Ovary (tissue), 9 donors: ENCODE results near the gene KIZ. TPM values are rescaled to one million over a fixed set of nuclear protein-coding genes. Genes with fewer than 3 reads are reported as not detected.

Experiments used
- DNase-seq, 5 donors: peaks; one replicate each; pipeline ENCODE4 v3.0.0-alpha.2; 2019 to 2020
- H3K27ac ChIP-seq, 2 donors: fragments of 200-600 bp; one replicate each; pipeline versions ENCODE4 v1.5.1 to v1.8.0; 2019 to 2022
- H3K27me3 ChIP-seq: fragments of 200-600 bp; one replicate; pipeline ENCODE4 v1.8.0; 2022
- H3K36me3 ChIP-seq: fragments of 200-600 bp; sonication (generic); one replicate; pipeline ENCODE4 v1.5.1; 2019
- H3K4me1 ChIP-seq: one replicate; pipeline ENCODE4 v1.8.1; 2013; ENCODE audit warnings: mild to moderate bottlenecking, moderate library complexity; ENCODE audit not compliant: insufficient read depth
- H3K4me3 ChIP-seq: fragments of 200-600 bp; sonication (generic); one replicate; pipeline ENCODE4 v1.5.1; 2017
- H3K9me3 ChIP-seq, 2 donors: fragments of 200-600 bp in 1 of 2; sonication (generic) in 1 of 2; one replicate each; pipeline versions ENCODE4 v1.5.1 to v1.8.1; 2013 to 2019; ENCODE audit warnings: mild to moderate bottlenecking in 1 of 2, moderate library complexity in 1 of 2
- CTCF ChIP-seq, 3 donors: fragments of 450-650 bp in 2 of 3; fragments of 200-600 bp in 1 of 3; IDR thresholded peaks; one replicate each; pipeline versions ENCODE4 v1.5.1 to v1.8.0; 2016 to 2022; ENCODE audit warnings: antibody characterized with exemption in 3 of 3, mild to moderate bottlenecking in 1 of 3
- EP300 ChIP-seq: sonication (generic); formaldehyde crosslinking; IDR thresholded peaks from one replicate; pipeline ENCODE4 v1.6.1; 2017; ENCODE audit warnings: antibody characterized with exemption
- POLR2A ChIP-seq: fragments of 450-650 bp; IDR thresholded peaks from one replicate; pipeline ENCODE4 v1.6.1; 2017; ENCODE audit warnings: antibody characterized with exemption, mild to moderate bottlenecking, moderate library complexity
- WGBS, 3 donors: extraction: QIAGEN DNeasy Blood & Tissue Kit in 1 of 3; methylation state at CpG; one replicate each; pipeline versions ENCODE4 v1.1.5 to v1.1.7; 2013 to 2017; 5-methylcytosine and 5-hydroxymethylcytosine counted together
- intact Hi-C, 4 donors: fragments of 100-400 bp; cut with DNase I; formaldehyde crosslinking; loops; one replicate each; pipeline versions ENCODE4 v1.11.0 to v1.15.1; 2022 to 2023
- polyA plus RNA-seq, 2 donors: library from polyadenylated mRNA; stranded (reverse); fragments of 200-250 nt in 1 of 2; fragments of 350-450 nt in 1 of 2; fragmentation: Illumina TruSeq in 1 of 2; extraction: RNeasy Lipid Tissue Mini Kit (QIAGEN cat#74804) in 1 of 2; gene quantifications; one replicate each; pipeline ENCODE4 v1.2.3, GENCODE V29; 2013 to 2014
- total RNA-seq, 7 donors: library from RNA; depleted of rRNA in 2 of 7; stranded (reverse); fragments of >200 nt in 2 of 7; fragmentation: NEBNext Ultra II Directional in 3 of 7; extraction: Animal tissue kit (Norgen Biotek cat#: 25700) in 3 of 7; gene quantifications; one replicate each; pipeline versions ENCODE4 v1.1.0 to v1.2.4, GENCODE V29; 2016 to 2023
- donor health status: DM: no; HTN: no; CAD: no; lungs with moderate emphysema.
- donor health status: DM: no; HTN: no; CAD: no.
- donor health status: Bipolar disorder and iron deficiency.
- donor health status: DM: yes; HTN: yes; CAD: no.
- donor health status: DM: no; HTN: no; CAD: no.
- donor health status: DM: yes; HTN: yes; CAD: no.

Gene KIZ
- total and polyA plus RNA-seq, 9 donors: 20.5 to 59.5 (median 42.1) TPM

- intact Hi-C loops: no loop called here
- no peaks in the 10 kb centered on the region for H3K36me3 ChIP-seq
Measured at GRCh38 chr20:21134883-21135493, 9.1 kb downstream of the KIZ start.

GRCh38 chr20:21136015-21136732, 10.3 kb downstream of the KIZ start:
- TF ChIP-seq CTCF (IDR thresholded peaks at IDR 0.05): no peak
- no peak for TF ChIP-seq POLR2A
- no peak for TF ChIP-seq EP300
- Histone ChIP-seq H3K36me3 (no peaks in the 10 kb centered on the region), H3K9me3 (no peaks in the 10 kb centered on the region), H3K4me1 (no peaks in the 10 kb centered on the region), H3K27ac (no peak overlapping the region), H3K4me3 (no peak overlapping the region), H3K27me3 (no peaks in the 10 kb centered on the region)
- no peak for DNase-seq
- intact Hi-C loops: no loop called here
- WGBS, 3 donors: 95 to 96% (median 96%) methylated on average over 8 of the region's 8 CpGs

More at GRCh38 chr20:21134883-21135493, 9.1 kb downstream of the KIZ start:
- WGBS, 3 donors: 95 to 96% (median 96%) methylated on average over 10 of the region's 10 CpGs
- H3K27ac ChIP-seq: no peak overlapping the region
- H3K27me3 ChIP-seq: no peaks in the 10 kb centered on the region
- H3K9me3 ChIP-seq: no peaks in the 10 kb centered on the region
- no peaks in the 10 kb centered on the region for H3K4me1 ChIP-seq
- no peak for DNase-seq
- TF ChIP-seq POLR2A (no peak), EP300 (no peak), CTCF (IDR thresholded peaks at IDR 0.05) (no peak)
- H3K4me3 ChIP-seq: no peak overlapping the region

- DNase-seq: no peak
- H3K4me3 ChIP-seq: no peak overlapping the region
- H3K9me3 ChIP-seq: no peaks in the 10 kb centered on the region
- H3K27me3 ChIP-seq: no peaks in the 10 kb centered on the region
- H3K4me1 ChIP-seq: no peaks in the 10 kb centered on the region
- 73 to 100% (median 87%) methylated on average over 1 of the region's 1 CpG for WGBS, 3 donors
- intact Hi-C loops: no loop called here
- no peak overlapping the region for H3K27ac ChIP-seq
- TF ChIP-seq EP300: no peak
- no peak for TF ChIP-seq CTCF (IDR thresholded peaks at IDR 0.05)
- no peak for TF ChIP-seq POLR2A
- H3K36me3 ChIP-seq: no peaks in the 10 kb centered on the region
Measured at GRCh38 chr20:21137078-21137477, 11.2 kb downstream of the KIZ start.

GRCh38 chr20:21139881-21140566, 14.1 kb downstream of the KIZ start:
- no peaks in the 10 kb centered on the region for H3K27me3 ChIP-seq
- no peak overlapping the region for H3K27ac ChIP-seq
- no peaks in the 10 kb centered on the region for H3K4me1 ChIP-seq
- H3K4me3 ChIP-seq: no peak overlapping the region
- TF ChIP-seq CTCF (IDR thresholded peaks at IDR 0.05) (no peak), POLR2A (no peak), EP300 (no peak)
- H3K36me3 ChIP-seq: no peaks in the 10 kb centered on the region
- H3K9me3 ChIP-seq: no peaks in the 10 kb centered on the region
- intact Hi-C loops: no loop called here
- no peak for DNase-seq
- WGBS, 3 donors: 59 to 79% (median 62%) methylated on average over 3 of the region's 3 CpGs
